Measurements from ENCODE around the gene CTSK. TPM values are rescaled to one million over a fixed set of nuclear protein-coding genes. Genes with fewer than 3 reads are reported as not detected.

CTSK gene
- total and polyA plus RNA-seq, 4 donors: 50.0 to 115 (median 91.0) TPM

- Histone ChIP-seq H3K9me3 (ENCODE audit: control insufficient read depth, low read length) (no peaks in the 10 kb centered on the region), H3K27me3 (ENCODE audit: control insufficient read depth in 1 of 2, insufficient read depth in 2 of 2, low read length in 1 of 2) (no peaks in the 10 kb centered on the region), H3K4me1 (ENCODE audit: control insufficient read depth in 1 of 2, insufficient read depth in 2 of 2, low read length in 2 of 2) (no peaks in the 10 kb centered on the region), H3K36me3 (ENCODE audit: control insufficient read depth in 1 of 2, insufficient read depth in 2 of 2, low read length in 1 of 2) (peaks cover 0 to 3% of the 10 kb centered on the region in 2 donors), H3K4me3 (ENCODE audit: low read length in 2 of 2) (no peak overlapping the region), H3K27ac (ENCODE audit: low read depth in 1 of 2, low read length in 2 of 2) (no peak overlapping the region)
- intact Hi-C loops (cut with DNase I): no loop called here
- 89 to 92% methylated on average over 1 of the region's 1 CpG for whole genome bisulfite sequencing, 2 donors
- ATAC-seq (ENCODE audit: low FRiP score) (no peak), DNase-seq (no peak)
Measured at GRCh38 chr1:150761801-150762200, 46.3 kb downstream of the CTSK start.

- H3K36me3 ChIP-seq (ENCODE audit: control insufficient read depth in 1 of 2, insufficient read depth in 2 of 2, low read length in 1 of 2): peaks cover 0 to 3% of the 10 kb centered on the region in 2 donors
- H3K27ac ChIP-seq (ENCODE audit: low read depth in 1 of 2, low read length in 2 of 2): no peak overlapping the region
- intact Hi-C loops (cut with DNase I): no loop called here
Measured at GRCh38 chr1:150760013-150760412, 48.0 kb downstream of the CTSK start.

GRCh38 chr1:150753416-150753815 lies 54.6 kb downstream of the CTSK start:
- ATAC-seq (ENCODE audit: low FRiP score): no peak
- Histone ChIP-seq H3K27me3 (ENCODE audit: control insufficient read depth in 1 of 2, insufficient read depth in 2 of 2, low read length in 1 of 2) (no peaks in the 10 kb centered on the region), H3K27ac (ENCODE audit: low read depth in 1 of 2, low read length in 2 of 2) (no peak overlapping the region), H3K9me3 (ENCODE audit: control insufficient read depth, low read length) (no peaks in the 10 kb centered on the region), H3K4me1 (ENCODE audit: control insufficient read depth in 1 of 2, insufficient read depth in 2 of 2, low read length in 2 of 2) (no peaks in the 10 kb centered on the region), H3K4me3 (ENCODE audit: low read length in 2 of 2) (no peak overlapping the region), H3K36me3 (ENCODE audit: control insufficient read depth in 1 of 2, insufficient read depth in 2 of 2, low read length in 1 of 2) (no peaks in the 10 kb centered on the region)
- no peak for DNase-seq
- intact Hi-C loops (cut with DNase I): no loop called here
- 69 to 93% methylated on average over 2 of the region's 2 CpGs for WGBS, 2 donors

More at GRCh38 chr1:150760013-150760412, 48.0 kb downstream of the CTSK start:
- H3K4me1 ChIP-seq (ENCODE audit: control insufficient read depth in 1 of 2, insufficient read depth in 2 of 2, low read length in 2 of 2): no peaks in the 10 kb centered on the region
- DNase-seq: no peak
- no peak for ATAC-seq (ENCODE audit: low FRiP score)
- no peaks in the 10 kb centered on the region for H3K27me3 ChIP-seq (ENCODE audit: control insufficient read depth in 1 of 2, insufficient read depth in 2 of 2, low read length in 1 of 2)
- 68 to 76% methylated on average over 3 of the region's 3 CpGs for WGBS, 2 donors
- no peaks in the 10 kb centered on the region for H3K9me3 ChIP-seq (ENCODE audit: control insufficient read depth, low read length)
- H3K4me3 ChIP-seq (ENCODE audit: low read length in 2 of 2): no peak overlapping the region

- no peaks in the 10 kb centered on the region for H3K27me3 ChIP-seq (ENCODE audit: control insufficient read depth in 1 of 2, insufficient read depth in 2 of 2, low read length in 1 of 2)
- intact Hi-C loops (cut with DNase I): no loop called here
- DNase-seq: no peak
- no peaks in the 10 kb centered on the region for H3K9me3 ChIP-seq (ENCODE audit: control insufficient read depth, low read length)
- WGBS, 2 donors: 85 to 93% methylated on average over 6 of the region's 6 CpGs
- H3K36me3 ChIP-seq (ENCODE audit: control insufficient read depth in 1 of 2, insufficient read depth in 2 of 2, low read length in 1 of 2): no peaks in the 10 kb centered on the region
- H3K27ac ChIP-seq (ENCODE audit: low read depth in 1 of 2, low read length in 2 of 2): no peak overlapping the region
- no peak for ATAC-seq (ENCODE audit: low FRiP score)
- H3K4me1 ChIP-seq (ENCODE audit: control insufficient read depth in 1 of 2, insufficient read depth in 2 of 2, low read length in 2 of 2): no peaks in the 10 kb centered on the region
- H3K4me3 ChIP-seq (ENCODE audit: low read length in 2 of 2): no peak overlapping the region
Measured at GRCh38 chr1:150751443-150751842, 56.6 kb downstream of the CTSK start.

GRCh38 chr1:150749720-150750311 lies 58.2 kb downstream of the CTSK start:
- Histone ChIP-seq H3K27me3 (ENCODE audit: control insufficient read depth in 1 of 2, insufficient read depth in 2 of 2, low read length in 1 of 2) (no peaks in the 10 kb centered on the region), H3K4me1 (ENCODE audit: control insufficient read depth in 1 of 2, insufficient read depth in 2 of 2, low read length in 2 of 2) (no peaks in the 10 kb centered on the region), H3K27ac (ENCODE audit: low read depth in 1 of 2, low read length in 2 of 2) (no peak overlapping the region), H3K36me3 (ENCODE audit: control insufficient read depth in 1 of 2, insufficient read depth in 2 of 2, low read length in 1 of 2) (no peaks in the 10 kb centered on the region), H3K9me3 (ENCODE audit: control insufficient read depth, low read length) (no peaks in the 10 kb centered on the region), H3K4me3 (ENCODE audit: low read length in 2 of 2) (no peak overlapping the region)
- DNase-seq (no peak), ATAC-seq (ENCODE audit: low FRiP score) (no peak)
- intact Hi-C loops (cut with DNase I): no loop called here
- WGBS, 2 donors: 89 to 90% methylated on average over 8 of the region's 8 CpGs

GRCh38 chr1:150748878-150749719 lies 59.0 kb downstream of the CTSK start:
- Histone ChIP-seq H3K4me3 (ENCODE audit: low read length in 2 of 2) (no peak overlapping the region), H3K9me3 (ENCODE audit: control insufficient read depth, low read length) (no peaks in the 10 kb centered on the region), H3K27me3 (ENCODE audit: control insufficient read depth in 1 of 2, insufficient read depth in 2 of 2, low read length in 1 of 2) (no peaks in the 10 kb centered on the region), H3K4me1 (ENCODE audit: control insufficient read depth in 1 of 2, insufficient read depth in 2 of 2, low read length in 2 of 2) (no peaks in the 10 kb centered on the region), H3K36me3 (ENCODE audit: control insufficient read depth in 1 of 2, insufficient read depth in 2 of 2, low read length in 1 of 2) (no peaks in the 10 kb centered on the region), H3K27ac (ENCODE audit: low read depth in 1 of 2, low read length in 2 of 2) (no peak overlapping the region)
- ATAC-seq (ENCODE audit: low FRiP score) (no peak), DNase-seq (no peak)
- intact Hi-C loops (cut with DNase I): no loop called here
- 93 to 95% methylated on average over 12 of the region's 12 CpGs for WGBS, 2 donors

Other genes starting within 250 kb of the CTSK start
- gene MCL1, start 228.7 kb downstream of the CTSK start, total RNA-seq: 100 to 1,000 TPM; 247 to 533 TPM
- gene MCL1, start 228.7 kb downstream of the CTSK start, polyA plus RNA-seq: 100 to 1,000 TPM; 146 to 200 TPM
- gene ENSA, start 178.6 kb downstream of the CTSK start, total RNA-seq: 100 to 1,000 TPM; 129 to 178 TPM
- 100 to 1,000 TPM; 113 to 157 TPM for gene ENSA, start 178.6 kb downstream of the CTSK start, polyA plus RNA-seq
- gene GOLPH3L, start 111.1 kb downstream of the CTSK start, total RNA-seq: 10 to 100 TPM; 23.9 to 27.6 TPM
- gene GOLPH3L, start 111.1 kb downstream of the CTSK start, polyA plus RNA-seq: 10 to 100 TPM; 15.8 to 17.0 TPM
- under 1 TPM; 0.72 to 0.84 TPM for gene HORMAD1, start 87.4 kb downstream of the CTSK start, total RNA-seq
- gene HORMAD1, start 87.4 kb downstream of the CTSK start, polyA plus RNA-seq: not detected
- gene CTSS, start 42.5 kb downstream of the CTSK start, total RNA-seq: 100 to 1,000 TPM in 1 of 2 donors, 10 to 100 TPM in 1; 68.2 to 128 TPM
- gene CTSS, start 42.5 kb downstream of the CTSK start, polyA plus RNA-seq: 10 to 100 TPM; 16.8 to 94.4 TPM
- 10 to 100 TPM; 60.1 to 74.0 TPM for gene ARNT, start 68.3 kb upstream of the CTSK start, total RNA-seq
- 10 to 100 TPM; 20.3 to 20.8 TPM for gene ARNT, start 68.3 kb upstream of the CTSK start, polyA plus RNA-seq
- gene CTXND2, start 78.9 kb upstream of the CTSK start, total RNA-seq: not detected
- gene CTXND2, start 78.9 kb upstream of the CTSK start, polyA plus RNA-seq: not detected
- 10 to 100 TPM; 33.5 to 56.2 TPM for gene SETDB1, start 118.1 kb upstream of the CTSK start, total RNA-seq
- gene SETDB1, start 118.1 kb upstream of the CTSK start, polyA plus RNA-seq: 10 to 100 TPM; 14.9 to 27.5 TPM
- gene CERS2, start 166.6 kb upstream of the CTSK start, total RNA-seq: 100 to 1,000 TPM; 140 to 141 TPM
- 100 to 1,000 TPM; 106 to 133 TPM for gene CERS2, start 166.6 kb upstream of the CTSK start, polyA plus RNA-seq
- not detected for gene ANXA9, start 174.0 kb upstream of the CTSK start, total RNA-seq
- under 1 TPM in 1 of 2 donors, not detected in 1; 0.15 TPM for gene ANXA9, start 174.0 kb upstream of the CTSK start, polyA plus RNA-seq
- gene MINDY1, start 198.6 kb upstream of the CTSK start, total RNA-seq: 10 to 100 TPM; 20.1 to 26.0 TPM
- 10 to 100 TPM in 1 of 2 donors, 1 to 10 TPM in 1; 8.9 to 17.7 TPM for gene MINDY1, start 198.6 kb upstream of the CTSK start, polyA plus RNA-seq
- gene PRUNE1, start 200.2 kb upstream of the CTSK start, total RNA-seq: 10 to 100 TPM; 14.8 TPM
- gene PRUNE1, start 200.2 kb upstream of the CTSK start, polyA plus RNA-seq: 10 to 100 TPM; 10.5 to 16.8 TPM
- under 1 TPM; 0.29 to 0.54 TPM for gene BNIPL, start 228.3 kb upstream of the CTSK start, total RNA-seq
- gene BNIPL, start 228.3 kb upstream of the CTSK start, polyA plus RNA-seq: under 1 TPM in 1 of 2 donors, not detected in 1; 0.38 TPM
- 1 to 10 TPM; 3.0 to 3.8 TPM for gene C1orf56, start 239.5 kb upstream of the CTSK start, total RNA-seq
- 1 to 10 TPM; 1.8 to 2.6 TPM for gene C1orf56, start 239.5 kb upstream of the CTSK start, polyA plus RNA-seq